Smooth muscle cell (in vitro differentiated cells): ENCODE data around the gene TNS1. TPM values are rescaled to one million over a fixed set of nuclear protein-coding genes. Genes with fewer than 3 reads are reported as not detected.

Experiments
- DNase-seq: peaks from one replicate; lab custom pipeline; 2025; ENCODE audit not compliant: unreplicated experiment; lab: John Stamatoyannopoulos, UW
- H2AFZ ChIP-seq: fragments of 200-600 bp; sonication (generic); 2 replicates; pipeline ENCODE4 v1.6.0; 2016; ENCODE audit warnings: antibody characterized with exemption, low read depth, mild to moderate bottlenecking
- H3F3A ChIP-seq: fragments of 200-600 bp; sonication (generic); 2 replicates; pipeline ENCODE4 v1.6.0; 2017; ENCODE audit warnings: antibody characterized with exemption, low read depth
- H3K27ac ChIP-seq: fragments of 200-600 bp; sonication (generic); 2 replicates; pipeline ENCODE4 v1.5.1; 2016; ENCODE audit warnings: low read depth, mild to moderate bottlenecking
- H3K27me3 ChIP-seq: fragments of 200-600 bp; sonication (generic); 2 replicates; pipeline ENCODE4 v1.6.1; 2016; ENCODE audit warnings: low read depth, mild to moderate bottlenecking
- H3K36me3 ChIP-seq: fragments of 200-600 bp; sonication (generic); 2 replicates; pipeline ENCODE4 v1.5.1; 2016; ENCODE audit warnings: low read depth
- H3K4me1 ChIP-seq: fragments of 200-600 bp; sonication (generic); 2 replicates; pipeline ENCODE4 v1.5.1; 2016; ENCODE audit warnings: low read depth
- H3K4me2 ChIP-seq: fragments of 200-600 bp; sonication (generic); 2 replicates; pipeline ENCODE4 v1.6.0; 2016; ENCODE audit warnings: mild to moderate bottlenecking
- H3K4me3 ChIP-seq: fragments of 200-600 bp; sonication (generic); 2 replicates; pipeline ENCODE4 v1.5.1; 2016; ENCODE audit warnings: mild to moderate bottlenecking
- H3K79me2 ChIP-seq: fragments of 200-600 bp; sonication (generic); 2 replicates; pipeline ENCODE4 v1.6.0; 2016; ENCODE audit warnings: low read depth, mild to moderate bottlenecking
- H3K9ac ChIP-seq: fragments of 200-600 bp; sonication (generic); 2 replicates; pipeline ENCODE4 v1.6.0; 2016; ENCODE audit warnings: low read depth
- H3K9me3 ChIP-seq: fragments of 200-600 bp; sonication (generic); replicated peaks from 2 replicates; pipeline ENCODE4 v1.5.1; 2016; ENCODE audit warnings: low read depth
- H4K20me1 ChIP-seq: fragments of 200-600 bp; sonication (generic); 2 replicates; pipeline ENCODE4 v1.6.0; 2016; ENCODE audit warnings: low read depth
- CTCF ChIP-seq: fragments of 200-600 bp; sonication (generic); IDR thresholded peaks from 2 replicates; pipeline ENCODE4 v1.5.1; 2017; ENCODE audit warnings: borderline replicate concordance, mild to moderate bottlenecking, antibody characterized with exemption; ENCODE audit not compliant: insufficient read depth, poor library complexity, severe bottlenecking
- WGBS: methylation state at CpG from one replicate; pipeline ENCODE4 v1.1.7; 2016; ENCODE audit warnings: low lambda C conversion rate; 5-methylcytosine and 5-hydroxymethylcytosine counted together
- polyA plus RNA-seq: library from polyadenylated mRNA; unstranded; fragments of >200 nt; fragmentation: Nextera tagmentation; extraction: Ambion mirVana; gene quantifications from 2 replicates; pipeline ENCODE4 v1.2.1, GENCODE V29; 2016
- total RNA-seq: library from RNA; depleted of rRNA; stranded (reverse); fragments of >200 nt; gene quantifications from 2 replicates; pipeline ENCODE4 v1.2.3, GENCODE V29; 2014

The TNS1 gene
- total and polyA plus RNA-seq, 2 experiments from 2014 or later, result 52.3 to 61.5 TPM

GRCh38 chr2:217822296-217823252 lies 180.2 kb downstream of the TNS1 start:
- H3K4me3 ChIP-seq, result no peak overlapping the region
- no peak overlapping the region for H3K9ac ChIP-seq
- peaks cover 10% of the 10 kb centered on the region for H3F3A ChIP-seq
- H3K4me2 ChIP-seq, result no peak overlapping the region
- no peaks in the 10 kb centered on the region for H3K9me3 ChIP-seq
- peaks cover 99% of the 10 kb centered on the region for H4K20me1 ChIP-seq
- H3K79me2 ChIP-seq, result no peaks in the 10 kb centered on the region
- no peak for DNase-seq
- H3K27ac ChIP-seq, result peak overlapping the region; percentile 12
- H3K27me3 ChIP-seq, result no peaks in the 10 kb centered on the region
- H3K36me3 ChIP-seq, result no peaks in the 10 kb centered on the region
- no peak for TF ChIP-seq CTCF
- peaks cover 4% of the 10 kb centered on the region for H3K4me1 ChIP-seq
- 82% methylated on average over 14 of the region's 14 CpGs for WGBS
- H2AFZ ChIP-seq, result no peak overlapping the region

- no peak for TF ChIP-seq CTCF
- no peaks in the 10 kb centered on the region for H3K36me3 ChIP-seq
- no peaks in the 10 kb centered on the region for H3K9me3 ChIP-seq
- peaks cover 100% of the 10 kb centered on the region for H4K20me1 ChIP-seq
- H3K27me3 ChIP-seq, result no peaks in the 10 kb centered on the region
- H3F3A ChIP-seq, result peaks cover 10% of the 10 kb centered on the region
- no peak overlapping the region for H2AFZ ChIP-seq
- H3K4me1 ChIP-seq, result peaks cover 4% of the 10 kb centered on the region
- no peak overlapping the region for H3K9ac ChIP-seq
- H3K79me2 ChIP-seq, result no peaks in the 10 kb centered on the region
- H3K27ac ChIP-seq, result peak overlapping the region; percentile 12
- WGBS, result 94% methylated on average over 9 of the region's 12 CpGs
- H3K4me3 ChIP-seq, result no peak overlapping the region
- DNase-seq, result no peak
- H3K4me2 ChIP-seq, result no peak overlapping the region
Measured at GRCh38 chr2:217821536-217822147, 181.2 kb downstream of the TNS1 start.

- Histone ChIP-seq H2AFZ (no peak overlapping the region), H3K79me2 (no peaks in the 10 kb centered on the region), H3K9ac (no peak overlapping the region), H3K9me3 (no peaks in the 10 kb centered on the region), H3K4me2 (no peak overlapping the region), H3K27me3 (no peaks in the 10 kb centered on the region), H3K36me3 (no peaks in the 10 kb centered on the region), H3K4me3 (no peak overlapping the region), H3K4me1 (peaks cover 4% of the 10 kb centered on the region), H3F3A (peaks cover 10% of the 10 kb centered on the region), H3K27ac (no peak overlapping the region), H4K20me1 (peaks cover 100% of the 10 kb centered on the region)
- WGBS, result 81% methylated on average over 4 of the region's 4 CpGs
- no peak for TF ChIP-seq CTCF
- no peak for DNase-seq
Measured at GRCh38 chr2:217820904-217821303, 181.9 kb downstream of the TNS1 start.
